Thyroid gland (tissue), 4 donors: Measurements from ENCODE around the gene CSRNP3.

ENCODE experiments used
- POLR2A ChIP-seq, 2 donors: fragments of 450-650 bp; IDR thresholded peaks; one replicate each; pipeline ENCODE4 v1.6.1; 2017; ENCODE audit warnings: antibody characterized with exemption in 2 of 2, mild to moderate bottlenecking in 2 of 2, moderate library complexity in 1 of 2
- TF ChIP-seq, protein P1 (sequence below), 6 experiments: fragments of 200-600 bp in 3 of 6; fragments of 450-650 bp in 3 of 6; sonication (generic) in 3 of 6; IDR thresholded peaks; one replicate each; pipeline ENCODE4 v1.5.1; 2016 to 2019; ENCODE audit warnings: antibody characterized with exemption in 6 of 6, mild to moderate bottlenecking in 2 of 6, inconsistent platforms in 1 of 6, moderate library complexity in 1 of 6

DNA sequence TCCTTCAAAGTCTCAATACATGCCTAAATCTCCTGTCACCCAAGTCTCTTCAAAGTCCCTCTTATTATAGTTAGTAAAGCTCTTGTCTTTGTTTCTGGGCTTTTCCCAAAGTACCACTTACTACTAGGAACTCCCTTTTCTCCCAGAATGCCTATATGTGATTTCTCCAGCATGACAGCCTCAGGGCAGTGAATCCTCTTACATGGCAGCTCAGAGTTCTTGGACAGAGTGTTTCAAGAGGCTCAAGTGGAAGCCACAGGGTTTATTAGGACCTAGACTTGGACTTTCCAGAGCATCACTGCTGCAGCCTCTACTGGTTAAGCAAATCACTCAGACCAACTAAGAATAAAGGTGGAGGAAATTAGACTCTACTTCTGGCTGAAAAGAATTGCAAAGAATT, 98.9 kb downstream of the CSRNP3 start:
- TF ChIP-seq POLR2A (IDR thresholded peaks at IDR 0.05): no peak
- TF ChIP-seq, protein P1, sequence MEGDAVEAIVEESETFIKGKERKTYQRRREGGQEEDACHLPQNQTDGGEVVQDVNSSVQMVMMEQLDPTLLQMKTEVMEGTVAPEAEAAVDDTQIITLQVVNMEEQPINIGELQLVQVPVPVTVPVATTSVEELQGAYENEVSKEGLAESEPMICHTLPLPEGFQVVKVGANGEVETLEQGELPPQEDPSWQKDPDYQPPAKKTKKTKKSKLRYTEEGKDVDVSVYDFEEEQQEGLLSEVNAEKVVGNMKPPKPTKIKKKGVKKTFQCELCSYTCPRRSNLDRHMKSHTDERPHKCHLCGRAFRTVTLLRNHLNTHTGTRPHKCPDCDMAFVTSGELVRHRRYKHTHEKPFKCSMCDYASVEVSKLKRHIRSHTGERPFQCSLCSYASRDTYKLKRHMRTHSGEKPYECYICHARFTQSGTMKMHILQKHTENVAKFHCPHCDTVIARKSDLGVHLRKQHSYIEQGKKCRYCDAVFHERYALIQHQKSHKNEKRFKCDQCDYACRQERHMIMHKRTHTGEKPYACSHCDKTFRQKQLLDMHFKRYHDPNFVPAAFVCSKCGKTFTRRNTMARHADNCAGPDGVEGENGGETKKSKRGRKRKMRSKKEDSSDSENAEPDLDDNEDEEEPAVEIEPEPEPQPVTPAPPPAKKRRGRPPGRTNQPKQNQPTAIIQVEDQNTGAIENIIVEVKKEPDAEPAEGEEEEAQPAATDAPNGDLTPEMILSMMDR (IDR thresholded peaks at IDR 0.05): no peak
